ENCODE data around the gene ATP10A.

ATP10A gene

DNA sequence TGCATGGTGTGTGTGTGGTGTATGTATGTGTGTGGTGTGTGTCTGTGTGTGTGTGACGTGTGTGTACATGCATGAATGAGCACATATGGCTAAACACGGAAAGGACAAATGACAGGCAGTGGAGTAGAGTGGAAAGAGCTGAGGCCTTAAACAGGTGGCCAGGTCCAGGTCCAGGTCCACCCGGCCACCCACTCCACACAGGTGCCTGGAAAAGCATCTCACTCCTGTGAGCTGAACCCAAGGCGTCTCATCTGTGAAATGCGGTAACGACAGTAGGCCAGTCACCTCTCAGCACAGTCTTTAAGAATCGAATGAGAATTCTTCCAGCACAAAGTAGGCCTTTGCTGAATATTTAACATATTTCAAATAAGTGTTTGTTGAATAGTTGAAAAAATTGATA is 58.7 kb downstream of the ATP10A start:
- H3K27ac ChIP-seq = no peak overlapping the region

DNA sequence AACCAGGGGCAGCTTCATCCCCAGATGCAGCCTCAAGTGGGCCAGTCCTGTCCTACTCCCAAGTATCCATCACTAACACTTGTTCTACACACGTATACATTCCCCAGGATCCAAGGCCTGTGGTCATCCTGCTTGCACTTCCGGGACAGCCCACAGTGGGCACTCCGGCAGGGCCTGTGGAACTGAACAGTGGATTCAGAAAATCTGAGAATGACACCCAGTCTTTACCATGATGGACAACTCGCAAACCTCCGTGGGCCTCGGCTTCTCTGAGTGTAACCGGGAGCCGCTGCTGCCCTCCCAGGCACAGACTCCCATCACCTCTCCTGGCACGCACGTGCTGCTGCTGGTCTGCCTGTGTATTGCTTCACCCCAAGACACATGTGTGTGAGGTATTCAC is 59.6 kb downstream of the ATP10A start:
- CTCF ChIA-PET = no interaction called here
- no peak for DNase-seq (ENCODE audit: low spot score)

More for the DNA sequence above, 58.7 kb downstream of the ATP10A start:
- TF ChIP-seq, protein P1, sequence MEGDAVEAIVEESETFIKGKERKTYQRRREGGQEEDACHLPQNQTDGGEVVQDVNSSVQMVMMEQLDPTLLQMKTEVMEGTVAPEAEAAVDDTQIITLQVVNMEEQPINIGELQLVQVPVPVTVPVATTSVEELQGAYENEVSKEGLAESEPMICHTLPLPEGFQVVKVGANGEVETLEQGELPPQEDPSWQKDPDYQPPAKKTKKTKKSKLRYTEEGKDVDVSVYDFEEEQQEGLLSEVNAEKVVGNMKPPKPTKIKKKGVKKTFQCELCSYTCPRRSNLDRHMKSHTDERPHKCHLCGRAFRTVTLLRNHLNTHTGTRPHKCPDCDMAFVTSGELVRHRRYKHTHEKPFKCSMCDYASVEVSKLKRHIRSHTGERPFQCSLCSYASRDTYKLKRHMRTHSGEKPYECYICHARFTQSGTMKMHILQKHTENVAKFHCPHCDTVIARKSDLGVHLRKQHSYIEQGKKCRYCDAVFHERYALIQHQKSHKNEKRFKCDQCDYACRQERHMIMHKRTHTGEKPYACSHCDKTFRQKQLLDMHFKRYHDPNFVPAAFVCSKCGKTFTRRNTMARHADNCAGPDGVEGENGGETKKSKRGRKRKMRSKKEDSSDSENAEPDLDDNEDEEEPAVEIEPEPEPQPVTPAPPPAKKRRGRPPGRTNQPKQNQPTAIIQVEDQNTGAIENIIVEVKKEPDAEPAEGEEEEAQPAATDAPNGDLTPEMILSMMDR (conservative IDR thresholded peaks at IDR 0.05; ENCODE audit: low read depth) = no peak
- ChIA-PET CTCF (no interaction called here), POLR2A (ENCODE audit: low non-redundant PET) (interaction anchor here (0.5 kb wide), 1 partner anchor 68 kb away, joined by 3 read pairs; no protein-coding TSS in a partner anchor)
- DNase-seq (ENCODE audit: low spot score) = no peak

DNA sequence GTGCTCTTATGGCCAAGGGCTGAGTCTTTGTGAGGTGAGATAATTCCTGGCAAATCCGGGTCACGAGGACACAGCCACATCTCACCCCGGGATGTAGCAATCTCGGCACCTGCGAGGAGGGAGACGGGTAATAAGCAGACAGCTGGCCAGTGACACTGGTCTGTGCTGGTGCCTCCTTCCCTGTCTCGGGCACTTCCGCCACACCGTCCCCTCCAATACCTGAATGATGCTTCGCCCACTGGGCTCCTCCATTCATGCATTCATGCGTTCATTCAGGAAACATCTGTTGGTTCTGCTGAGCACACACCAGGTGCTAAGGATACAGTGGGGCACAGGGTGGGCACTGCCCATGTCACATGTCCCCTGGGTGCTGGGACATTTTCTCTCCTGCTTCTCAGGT is 60.1 kb downstream of the ATP10A start:
- ChIA-PET CTCF (no interaction called here), POLR2A (ENCODE audit: low non-redundant PET) (no interaction called here)
- TF ChIP-seq, protein P1 (conservative IDR thresholded peaks at IDR 0.05; ENCODE audit: low read depth) = no peak

More for the DNA sequence above, 59.6 kb downstream of the ATP10A start:
- POLR2A ChIA-PET (ENCODE audit: low non-redundant PET) = no interaction called here
- TF ChIP-seq, protein P1 (conservative IDR thresholded peaks at IDR 0.05; ENCODE audit: low read depth) = no peak
- H3K27ac ChIP-seq = no peak overlapping the region

DNA sequence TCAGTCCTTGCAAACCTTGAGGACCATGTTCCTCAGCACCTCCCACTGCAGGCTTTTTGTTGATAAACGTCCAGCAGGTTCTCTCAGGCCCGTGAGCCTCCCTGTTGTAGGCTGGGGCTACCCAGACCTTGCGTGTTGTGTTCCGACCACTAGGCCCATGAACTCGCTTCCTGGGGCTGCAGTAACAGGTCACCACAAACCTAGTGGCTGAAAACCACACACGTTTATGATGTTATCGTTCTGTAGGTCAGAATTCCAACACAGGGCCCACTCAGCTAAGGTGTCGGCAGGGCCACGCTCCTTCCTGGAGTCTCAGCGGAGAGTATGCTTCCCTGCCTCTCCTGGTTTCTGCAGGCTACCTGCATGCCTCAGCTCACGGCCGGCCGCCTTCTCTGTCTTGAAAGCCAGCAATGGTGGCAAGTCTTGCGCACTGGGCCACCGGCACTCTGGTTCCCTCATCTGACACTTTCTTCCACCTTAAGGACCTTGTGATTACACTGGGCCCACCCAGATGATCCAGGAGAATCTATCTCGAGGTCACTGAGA is 60.8 kb downstream of the ATP10A start:
- POLR2A ChIA-PET (ENCODE audit: low non-redundant PET) = no interaction called here
- no peak for DNase-seq (ENCODE audit: low spot score)
- CTCF ChIA-PET = no interaction called here
- no peak overlapping the region for H3K27ac ChIP-seq
- TF ChIP-seq, protein P1 (conservative IDR thresholded peaks at IDR 0.05; ENCODE audit: low read depth) = no peak

More for the DNA sequence above, 60.1 kb downstream of the ATP10A start:
- DNase-seq (ENCODE audit: low spot score) = no peak
- H3K27ac ChIP-seq = no peak overlapping the region

DNA sequence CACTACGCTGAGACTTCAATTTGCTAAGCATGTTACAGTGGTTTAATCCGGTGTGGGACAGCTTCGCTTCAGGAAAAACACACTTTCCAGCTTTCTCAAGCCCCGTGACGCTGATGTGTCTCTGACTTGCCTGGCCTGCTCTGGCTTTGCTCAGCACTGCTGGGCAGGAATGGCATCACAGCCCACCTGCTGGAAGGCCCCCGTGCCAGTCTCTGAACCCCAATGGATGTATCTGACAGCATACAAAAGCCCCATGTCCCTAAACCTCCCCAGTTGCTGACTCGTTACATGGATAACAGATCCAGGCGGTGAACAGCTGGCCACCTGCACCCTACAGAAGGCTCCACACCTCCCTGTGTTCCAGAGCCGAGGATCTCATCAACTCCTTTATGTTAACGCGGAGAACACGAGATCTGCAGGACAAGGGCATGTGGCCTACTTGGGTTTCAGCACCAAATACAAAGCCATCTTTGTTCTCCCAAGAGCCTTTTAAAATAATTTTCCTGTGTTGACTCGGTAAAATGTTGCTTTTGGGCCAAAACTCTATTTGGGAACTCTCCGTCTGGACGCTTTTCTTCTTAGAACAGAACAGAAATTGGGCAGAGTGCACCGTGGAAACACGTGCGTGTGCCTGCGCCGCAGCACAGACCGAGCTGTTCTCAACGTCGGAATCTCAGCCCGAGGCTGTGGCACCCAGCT is 61.4 kb downstream of the ATP10A start:
- DNase-seq (ENCODE audit: low spot score) = no peak
- H3K27ac ChIP-seq = no peak overlapping the region
- TF ChIP-seq, protein P1 (conservative IDR thresholded peaks at IDR 0.05; ENCODE audit: low read depth) = no peak
- ChIA-PET CTCF (no interaction called here), POLR2A (ENCODE audit: low non-redundant PET) (no interaction called here)

DNA sequence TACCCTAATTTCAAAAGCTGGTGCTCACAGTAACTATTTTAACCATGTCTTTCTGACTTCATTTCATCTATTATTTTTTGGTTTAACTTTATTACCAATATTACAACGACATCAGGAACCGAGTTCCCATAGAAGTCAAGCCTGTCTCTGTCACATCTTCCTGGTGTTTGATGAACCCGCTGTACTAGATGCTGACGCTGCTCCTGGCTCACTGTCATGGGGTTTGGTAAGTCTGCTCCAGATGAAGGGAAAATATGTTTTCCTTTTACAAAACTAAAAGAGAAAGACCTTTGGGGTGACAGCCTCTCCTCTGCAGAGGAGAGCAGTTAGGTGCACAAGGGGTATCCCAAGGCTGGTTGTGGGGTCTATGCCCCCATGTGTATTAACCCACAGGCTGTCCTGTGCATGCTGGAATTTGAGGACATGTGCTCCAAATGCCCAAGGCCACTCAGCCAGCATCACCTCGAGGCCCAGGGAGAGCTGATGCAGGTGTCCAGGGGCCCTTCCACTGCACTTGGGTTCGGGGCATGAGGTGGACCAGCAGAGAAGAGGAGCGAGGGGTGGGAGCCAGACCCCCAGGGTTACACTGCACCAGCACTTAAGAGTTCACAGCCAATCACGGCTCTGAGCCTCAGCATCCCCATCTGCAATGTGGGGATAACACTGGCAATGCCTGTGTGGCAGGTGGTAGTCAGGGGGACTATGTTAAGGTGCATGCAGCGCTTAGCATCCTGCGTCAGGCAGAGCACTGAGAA is 62.2 kb downstream of the ATP10A start:
- DNase-seq (ENCODE audit: low spot score) = no peak
- ChIA-PET POLR2A (ENCODE audit: low non-redundant PET) (no interaction called here), CTCF (no interaction called here)
- no peak overlapping the region for H3K27ac ChIP-seq
- TF ChIP-seq, protein P1 (conservative IDR thresholded peaks at IDR 0.05; ENCODE audit: low read depth) = no peak
